ENCODE data around the gene GULP1. TPM values are rescaled to one million over a fixed set of nuclear protein-coding genes. Genes with fewer than 3 reads are reported as not detected.

GULP1 gene
- total and polyA plus RNA-seq, 3 donors from 2014 or later, result 76.2 to 90.3 (median 78.5) TPM

GRCh38 chr2:188316791-188317423 lies 25.2 kb downstream of the GULP1 start:
- TF ChIP-seq POLR2A (IDR thresholded peaks at IDR 0.05) (no peak), CTCF (IDR thresholded peaks at IDR 0.05) (no peak)
- no peaks in the 10 kb centered on the region for H3K9me3 ChIP-seq
- H3K36me3 ChIP-seq (ENCODE audit: low read depth, missing control alignments), result no peaks in the 10 kb centered on the region
- no peaks in the 10 kb centered on the region for H3K4me1 ChIP-seq
- DNase-seq, result no peak
- no peak overlapping the region for H3K27ac ChIP-seq
- 93% methylated on average over 4 of the region's 4 CpGs for WGBS, 2 donors
- intact Hi-C loops (cut with DNase I; ENCODE audit: low total_unique reads), result no loop called here
- no peaks in the 10 kb centered on the region for H3K27me3 ChIP-seq
- no peak overlapping the region for H3K4me3 ChIP-seq

DNA sequence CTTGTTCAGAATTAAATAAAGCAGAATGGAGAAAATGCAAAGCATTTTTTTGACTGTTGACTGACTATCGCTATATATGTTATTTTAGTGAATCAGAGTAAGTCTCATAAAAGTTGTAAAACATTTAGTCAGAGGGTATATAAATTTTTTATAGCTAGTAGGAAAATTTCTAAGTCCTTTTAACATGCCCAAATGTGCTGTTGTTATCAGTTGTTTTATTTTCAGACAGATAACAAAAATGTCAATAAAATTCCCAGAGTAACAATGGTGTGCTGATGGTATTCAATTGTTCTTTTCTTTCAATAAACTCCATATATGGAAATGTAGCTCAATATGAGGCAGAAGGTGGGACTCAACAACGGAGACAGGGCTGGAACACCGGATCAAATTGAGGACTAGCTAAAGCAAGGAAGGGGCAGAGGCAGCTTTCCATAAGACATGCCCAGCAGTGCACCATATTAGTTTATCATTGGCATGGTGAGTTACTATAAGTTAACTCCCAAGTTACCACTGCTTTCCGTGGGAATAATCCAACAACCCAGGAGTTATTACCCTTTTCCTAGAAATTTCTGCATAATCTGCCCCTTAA lies 26.6 kb downstream of the GULP1 start:
- 93 to 95% methylated on average over 4 of the region's 4 CpGs for WGBS, 2 donors
- no peaks in the 10 kb centered on the region for H3K4me1 ChIP-seq
- H3K36me3 ChIP-seq (ENCODE audit: low read depth, missing control alignments), result no peaks in the 10 kb centered on the region
- intact Hi-C loops (cut with DNase I; ENCODE audit: low total_unique reads), result no loop called here
- no peak for TF ChIP-seq POLR2A (IDR thresholded peaks at IDR 0.05)
- no peak for TF ChIP-seq CTCF (IDR thresholded peaks at IDR 0.05)
- H3K27me3 ChIP-seq, result no peaks in the 10 kb centered on the region
- DNase-seq, result no peak
- no peaks in the 10 kb centered on the region for H3K9me3 ChIP-seq
- no peak overlapping the region for H3K27ac ChIP-seq
- no peak overlapping the region for H3K4me3 ChIP-seq

- 80 to 94% methylated on average over 1 of the region's 1 CpG for WGBS, 2 donors
- no peak for TF ChIP-seq POLR2A (IDR thresholded peaks at IDR 0.05)
- no peak for TF ChIP-seq CTCF (IDR thresholded peaks at IDR 0.05)
- no peak for DNase-seq
- no peak overlapping the region for H3K27ac ChIP-seq
- no peaks in the 10 kb centered on the region for H3K27me3 ChIP-seq
- no peak overlapping the region for H3K4me3 ChIP-seq
- H3K4me1 ChIP-seq, result no peaks in the 10 kb centered on the region
- H3K36me3 ChIP-seq (ENCODE audit: low read depth, missing control alignments), result no peaks in the 10 kb centered on the region
- H3K9me3 ChIP-seq, result no peaks in the 10 kb centered on the region
- intact Hi-C loops (cut with DNase I; ENCODE audit: low total_unique reads), result no loop called here
These were observed 28.2 kb downstream of the GULP1 start for GRCh38 chr2:188319838-188320237.

- H3K4me3 ChIP-seq, result no peak overlapping the region
- intact Hi-C loops (cut with DNase I; ENCODE audit: low total_unique reads), result no loop called here
- no peaks in the 10 kb centered on the region for H3K9me3 ChIP-seq
- 69 to 81% methylated on average over 2 of the region's 2 CpGs for WGBS, 2 donors
- H3K27me3 ChIP-seq, result no peaks in the 10 kb centered on the region
- no peak for DNase-seq
- no peaks in the 10 kb centered on the region for H3K4me1 ChIP-seq
- H3K27ac ChIP-seq, result no peak overlapping the region
- H3K36me3 ChIP-seq (ENCODE audit: low read depth, missing control alignments), result no peaks in the 10 kb centered on the region
- TF ChIP-seq POLR2A (IDR thresholded peaks at IDR 0.05), result no peak
- no peak for TF ChIP-seq CTCF (IDR thresholded peaks at IDR 0.05)
These were observed 29.2 kb downstream of the GULP1 start for GRCh38 chr2:188320861-188321260.

All from testis (tissue), 3 donors.